Measurements from ENCODE around the gene RNF220.

Gene RNF220

GRCh38 chr1:44408212-44408582 is 3.1 kb downstream of the RNF220 start:
- H3K27ac ChIP-seq (ENCODE audit: low read depth, low read length, severe bottlenecking), result no peak overlapping the region
- H3K4me1 ChIP-seq (ENCODE audit: control insufficient read depth, insufficient read depth, low read length, poor library complexity, severe bottlenecking), result peaks cover 21% of the 10 kb centered on the region
- H3K9me3 ChIP-seq (ENCODE audit: control insufficient read depth, low read length), result no peaks in the 10 kb centered on the region
- no peak overlapping the region for H3K4me3 ChIP-seq (ENCODE audit: extremely low read depth, insufficient read depth, low read length, poor library complexity, severe bottlenecking)
- H3K36me3 ChIP-seq (ENCODE audit: control insufficient read depth, insufficient read depth, low read length), result no peaks in the 10 kb centered on the region
- WGBS, 2 experiments (ENCODE audit: insufficient coverage in 2 of 2), result 1 to 2% methylated on average over 16 of the region's 19 CpGs

- Histone ChIP-seq H3K4me1 (ENCODE audit: control insufficient read depth, insufficient read depth, low read length, poor library complexity, severe bottlenecking) (peaks cover 21% of the 10 kb centered on the region), H3K4me3 (ENCODE audit: extremely low read depth, insufficient read depth, low read length, poor library complexity, severe bottlenecking) (no peak overlapping the region), H3K36me3 (ENCODE audit: control insufficient read depth, insufficient read depth, low read length) (no peaks in the 10 kb centered on the region), H3K9me3 (ENCODE audit: control insufficient read depth, low read length) (no peaks in the 10 kb centered on the region), H3K27ac (ENCODE audit: low read depth, low read length, severe bottlenecking) (no peak overlapping the region)
- WGBS, 2 experiments (ENCODE audit: insufficient coverage in 2 of 2), result 0 to 1% methylated on average over 25 to 27 of the region's 37 CpGs
Measured at GRCh38 chr1:44408632-44409602, 3.9 kb downstream of the RNF220 start.

- no peak overlapping the region for H3K4me3 ChIP-seq (ENCODE audit: extremely low read depth, insufficient read depth, low read length, poor library complexity, severe bottlenecking)
- no CpG with 5 or more reads among the region's 4 CpGs for WGBS, 2 experiments (ENCODE audit: insufficient coverage in 2 of 2)
- H3K4me1 ChIP-seq (ENCODE audit: control insufficient read depth, insufficient read depth, low read length, poor library complexity, severe bottlenecking), result peaks cover 21% of the 10 kb centered on the region
- no peak overlapping the region for H3K27ac ChIP-seq (ENCODE audit: low read depth, low read length, severe bottlenecking)
- H3K36me3 ChIP-seq (ENCODE audit: control insufficient read depth, insufficient read depth, low read length), result no peaks in the 10 kb centered on the region
- H3K9me3 ChIP-seq (ENCODE audit: control insufficient read depth, low read length), result no peaks in the 10 kb centered on the region
Measured at GRCh38 chr1:44409757-44410156, 4.7 kb downstream of the RNF220 start.

GRCh38 chr1:44411861-44412260 is 6.8 kb downstream of the RNF220 start:
- Histone ChIP-seq H3K36me3 (ENCODE audit: control insufficient read depth, insufficient read depth, low read length) (no peaks in the 10 kb centered on the region), H3K9me3 (ENCODE audit: control insufficient read depth, low read length) (no peaks in the 10 kb centered on the region), H3K4me1 (ENCODE audit: control insufficient read depth, insufficient read depth, low read length, poor library complexity, severe bottlenecking) (peaks cover 16% of the 10 kb centered on the region), H3K27ac (ENCODE audit: low read depth, low read length, severe bottlenecking) (no peak overlapping the region), H3K4me3 (ENCODE audit: extremely low read depth, insufficient read depth, low read length, poor library complexity, severe bottlenecking) (no peak overlapping the region)
- WGBS, 2 experiments (ENCODE audit: insufficient coverage in 2 of 2), result 88 to 95% methylated on average over 8 to 10 of the region's 10 CpGs

GRCh38 chr1:44412601-44413000 is 7.5 kb downstream of the RNF220 start:
- no peak overlapping the region for H3K27ac ChIP-seq (ENCODE audit: low read depth, low read length, severe bottlenecking)
- H3K36me3 ChIP-seq (ENCODE audit: control insufficient read depth, insufficient read depth, low read length), result no peaks in the 10 kb centered on the region
- WGBS, 2 experiments (ENCODE audit: insufficient coverage in 2 of 2), result 89% methylated on average over 4 to 7 of the region's 7 CpGs
- no peak overlapping the region for H3K4me3 ChIP-seq (ENCODE audit: extremely low read depth, insufficient read depth, low read length, poor library complexity, severe bottlenecking)
- H3K9me3 ChIP-seq (ENCODE audit: control insufficient read depth, low read length), result no peaks in the 10 kb centered on the region
- H3K4me1 ChIP-seq (ENCODE audit: control insufficient read depth, insufficient read depth, low read length, poor library complexity, severe bottlenecking), result peaks cover 13% of the 10 kb centered on the region

- Histone ChIP-seq H3K36me3 (ENCODE audit: control insufficient read depth, insufficient read depth, low read length) (no peaks in the 10 kb centered on the region), H3K4me1 (ENCODE audit: control insufficient read depth, insufficient read depth, low read length, poor library complexity, severe bottlenecking) (peaks cover 7% of the 10 kb centered on the region), H3K4me3 (ENCODE audit: extremely low read depth, insufficient read depth, low read length, poor library complexity, severe bottlenecking) (no peak overlapping the region), H3K27ac (ENCODE audit: low read depth, low read length, severe bottlenecking) (no peak overlapping the region), H3K9me3 (ENCODE audit: control insufficient read depth, low read length) (no peaks in the 10 kb centered on the region)
- WGBS, 2 experiments (ENCODE audit: insufficient coverage in 2 of 2), result 88 to 92% methylated on average over 7 of the region's 9 CpGs
Measured at GRCh38 chr1:44413740-44414139, 8.7 kb downstream of the RNF220 start.

- WGBS, 2 experiments (ENCODE audit: insufficient coverage in 2 of 2), result 80 to 92% methylated on average over 1 to 7 of the region's 9 CpGs
- Histone ChIP-seq H3K4me1 (ENCODE audit: control insufficient read depth, insufficient read depth, low read length, poor library complexity, severe bottlenecking) (peaks cover 5% of the 10 kb centered on the region), H3K9me3 (ENCODE audit: control insufficient read depth, low read length) (no peaks in the 10 kb centered on the region), H3K27ac (ENCODE audit: low read depth, low read length, severe bottlenecking) (no peak overlapping the region), H3K36me3 (ENCODE audit: control insufficient read depth, insufficient read depth, low read length) (no peaks in the 10 kb centered on the region), H3K4me3 (ENCODE audit: extremely low read depth, insufficient read depth, low read length, poor library complexity, severe bottlenecking) (no peak overlapping the region)
Measured at GRCh38 chr1:44415013-44415412, 10.0 kb downstream of the RNF220 start.

GRCh38 chr1:44416408-44416807 is 11.4 kb downstream of the RNF220 start:
- H3K4me1 ChIP-seq (ENCODE audit: control insufficient read depth, insufficient read depth, low read length, poor library complexity, severe bottlenecking), result peaks cover 5% of the 10 kb centered on the region
- WGBS, 2 experiments (ENCODE audit: insufficient coverage in 2 of 2), result 90 to 94% methylated on average over 7 of the region's 7 CpGs
- H3K36me3 ChIP-seq (ENCODE audit: control insufficient read depth, insufficient read depth, low read length), result no peaks in the 10 kb centered on the region
- no peak overlapping the region for H3K27ac ChIP-seq (ENCODE audit: low read depth, low read length, severe bottlenecking)
- no peaks in the 10 kb centered on the region for H3K9me3 ChIP-seq (ENCODE audit: control insufficient read depth, low read length)
- no peak overlapping the region for H3K4me3 ChIP-seq (ENCODE audit: extremely low read depth, insufficient read depth, low read length, poor library complexity, severe bottlenecking)

- peaks cover 14% of the 10 kb centered on the region for H3K4me1 ChIP-seq (ENCODE audit: control insufficient read depth, insufficient read depth, low read length, poor library complexity, severe bottlenecking)
Measured at GRCh38 chr1:44417351-44418021, 12.4 kb downstream of the RNF220 start.

GRCh38 chr1:44418022-44418673 is 13.1 kb downstream of the RNF220 start:
- Histone ChIP-seq H3K36me3 (ENCODE audit: control insufficient read depth, insufficient read depth, low read length) (no peaks in the 10 kb centered on the region), H3K27ac (ENCODE audit: low read depth, low read length, severe bottlenecking) (no peak overlapping the region), H3K4me3 (ENCODE audit: extremely low read depth, insufficient read depth, low read length, poor library complexity, severe bottlenecking) (peak overlapping the region; percentile 32), H3K4me1 (ENCODE audit: control insufficient read depth, insufficient read depth, low read length, poor library complexity, severe bottlenecking) (peaks cover 17% of the 10 kb centered on the region), H3K9me3 (ENCODE audit: control insufficient read depth, low read length) (no peaks in the 10 kb centered on the region)
- 4 to 5% methylated on average over 25 to 28 of the region's 46 CpGs for WGBS, 2 experiments (ENCODE audit: insufficient coverage in 2 of 2)

More at GRCh38 chr1:44417351-44418021, 12.4 kb downstream of the RNF220 start:
- peak overlapping the region; percentile 32 for H3K4me3 ChIP-seq (ENCODE audit: extremely low read depth, insufficient read depth, low read length, poor library complexity, severe bottlenecking)
- no peaks in the 10 kb centered on the region for H3K36me3 ChIP-seq (ENCODE audit: control insufficient read depth, insufficient read depth, low read length)
- H3K9me3 ChIP-seq (ENCODE audit: control insufficient read depth, low read length), result no peaks in the 10 kb centered on the region
- WGBS, 2 experiments (ENCODE audit: insufficient coverage in 2 of 2), result 1% methylated on average over 33 to 34 of the region's 65 CpGs
- no peak overlapping the region for H3K27ac ChIP-seq (ENCODE audit: low read depth, low read length, severe bottlenecking)
